CD14-positive monocyte (primary cell): ENCODE data around the gene UAP1. TPM values are rescaled to one million over a fixed set of nuclear protein-coding genes. Genes with fewer than 3 reads are reported as not detected.
A peak's percentile ranks its signal among the peaks of the same experiment; 100 is the strongest.

Experiments
- DNase-seq, 3 donors: peaks; one replicate each; pipeline ENCODE4 v3.0.0-alpha.2; 2011 to 2022
- H2AFZ ChIP-seq: 2 replicates; pipeline ENCODE4 v1.6.0; 2012; ENCODE audit warnings: mild to moderate bottlenecking, low read depth, low read length, inconsistent platforms; ENCODE audit not compliant: insufficient read depth, poor library complexity, severe bottlenecking
- H3K27ac ChIP-seq, 2 donors: 1 replicate in 1 of 2; 2 replicates in 1 of 2; pipeline ENCODE4 v1.5.1; 2012 to 2013; ENCODE audit warnings: low read length in 2 of 2, control low read depth in 1 of 2, inconsistent platforms in 1 of 2, low read depth in 1 of 2, mild to moderate bottlenecking in 1 of 2
- H3K27me3 ChIP-seq, 2 donors: one replicate each; pipeline versions ENCODE4 v1.6.0 to v1.6.1; 2011 to 2013; ENCODE audit warnings: low read length in 2 of 2; ENCODE audit not compliant: control insufficient read depth in 2 of 2, insufficient read depth in 2 of 2
- H3K36me3 ChIP-seq, 2 donors: replicated peaks in 1 of 2; 1 replicate in 1 of 2; 2 replicates in 1 of 2; pipeline versions ENCODE4 v1.5.1 to v1.6.1; 2012 to 2013; ENCODE audit warnings: low read length in 2 of 2, control low read depth in 1 of 2, inconsistent platforms in 1 of 2, mild to moderate bottlenecking in 1 of 2; ENCODE audit not compliant: insufficient read depth in 2 of 2, control insufficient read depth in 1 of 2
- H3K4me1 ChIP-seq, 2 donors: 1 replicate in 1 of 2; 2 replicates in 1 of 2; pipeline versions ENCODE4 v1.5.1 to v1.6.1; 2012 to 2013; ENCODE audit warnings: low read length in 2 of 2, control low read depth in 1 of 2, inconsistent platforms in 1 of 2, mild to moderate bottlenecking in 1 of 2, moderate library complexity in 1 of 2; ENCODE audit not compliant: insufficient read depth in 2 of 2, control insufficient read depth in 1 of 2
- H3K4me2 ChIP-seq: replicated peaks from 2 replicates; pipeline ENCODE3; 2012; ENCODE audit warnings: low read length, moderate library complexity, mild to moderate bottlenecking; ENCODE audit not compliant: poor library complexity, severe bottlenecking; ENCODE audit errors: extremely low read depth
- H3K4me3 ChIP-seq, 3 experiments: fragments of 200-600 bp in 1 of 3; sonication (generic) in 1 of 3; replicated peaks in 1 of 3; 1 replicate in 2 of 3; 2 replicates in 1 of 3; pipeline ENCODE4 v1.5.1; 2011 to 2013; ENCODE audit warnings: low read length in 3 of 3, mild to moderate bottlenecking in 3 of 3, control low read depth in 2 of 3, low read depth in 2 of 3, inconsistent platforms in 1 of 3, moderate library complexity in 1 of 3
- H3K79me2 ChIP-seq: 2 replicates; pipeline ENCODE4 v1.6.0; 2012; ENCODE audit warnings: mild to moderate bottlenecking, control low read depth, inconsistent platforms, low read length, moderate library complexity; ENCODE audit not compliant: insufficient read depth
- H3K9ac ChIP-seq: 2 replicates; pipeline ENCODE4 v1.6.0; 2017; ENCODE audit warnings: low read length, mild to moderate bottlenecking; ENCODE audit not compliant: insufficient read depth, poor library complexity, severe bottlenecking
- H3K9me3 ChIP-seq, 2 donors: replicated peaks in 1 of 2; 1 replicate in 1 of 2; 2 replicates in 1 of 2; pipeline versions ENCODE4 v1.5.1 to v1.6.1; 2012 to 2013; ENCODE audit warnings: low read length in 2 of 2, control low read depth in 1 of 2; ENCODE audit not compliant: control insufficient read depth in 1 of 2, insufficient read depth in 1 of 2
- H4K20me1 ChIP-seq: 2 replicates; pipeline ENCODE4 v1.6.0; 2012; ENCODE audit warnings: mild to moderate bottlenecking, low read length, control low read depth, moderate library complexity; ENCODE audit not compliant: insufficient read depth
- H3K27ac Mint-ChIP-seq, 7 donors: one replicate each; pipeline ENCODE4 v1.8.0; 2020; ENCODE audit warnings: mild to moderate bottlenecking in 7 of 7, mixed read lengths in 7 of 7, moderate library complexity in 6 of 7, inconsistent platforms in 2 of 7
- H3K27me3 Mint-ChIP-seq, 3 donors: one replicate each; pipeline ENCODE4 v1.8.0; 2021 to 2022; ENCODE audit warnings: low read depth in 3 of 3, mild to moderate bottlenecking in 3 of 3, mixed read lengths in 3 of 3, moderate library complexity in 3 of 3, inconsistent platforms in 1 of 3
- H3K36me3 Mint-ChIP-seq, 2 donors: one replicate each; pipeline ENCODE4 v1.8.0; 2020; ENCODE audit warnings: mixed read lengths in 2 of 2, inconsistent platforms in 1 of 2, mild to moderate bottlenecking in 1 of 2
- H3K4me1 Mint-ChIP-seq: one replicate; pipeline ENCODE4 v1.8.0; 2020; ENCODE audit warnings: mild to moderate bottlenecking, mixed read lengths
- H3K4me3 Mint-ChIP-seq, 2 donors: one replicate each; pipeline ENCODE4 v1.8.0; 2020; ENCODE audit warnings: mild to moderate bottlenecking in 2 of 2, mixed read lengths in 2 of 2, moderate library complexity in 1 of 2
- H3K9me3 Mint-ChIP-seq, 7 donors: one replicate each; pipeline ENCODE4 v1.8.0; 2020 to 2022; ENCODE audit warnings: mixed read lengths in 7 of 7, mild to moderate bottlenecking in 6 of 7, moderate library complexity in 6 of 7, inconsistent platforms in 2 of 7
- WGBS: methylation state at CpG from one replicate; pipeline ENCODE4 v1.1.5; 2013; ENCODE audit warnings: missing lambda C conversion rate; ENCODE audit not compliant: insufficient coverage; 5-methylcytosine and 5-hydroxymethylcytosine counted together
- intact Hi-C, 2 donors: fragments of 100-400 bp; cut with micrococcal nuclease; formaldehyde crosslinking; loops; one replicate each; pipeline versions ENCODE4 v1.15.0 to v1.15.1; 2023
- polyA plus RNA-seq, 3 donors: library from polyadenylated mRNA; depleted of rRNA in 1 of 3; unstranded in 2 of 3; stranded (reverse) in 1 of 3; fragments of 300-500 nt in 2 of 3; fragments of >200 nt in 1 of 3; fragmentation: Illumina TruSeq in 2 of 3; gene quantifications; 1 replicate in 2 of 3; 2 replicates in 1 of 3; pipeline ENCODE4 v1.2.3, GENCODE V29; 2012 to 2021
- TF ChIP-seq, protein P1 (sequence below): fragments of 200-600 bp; IDR thresholded peaks from one replicate; pipeline ENCODE4 v1.8.0; 2022; ENCODE audit warnings: antibody characterized with exemption, mild to moderate bottlenecking

The UAP1 gene
- polyA plus RNA-seq, 3 donors, result 2.8 to 7.2 (median 5.9) TPM

GRCh38 chr1:162561037-162561615 is 396 bp upstream of the UAP1 start:
- H3K4me3 Mint-ChIP-seq, result peak overlapping the region; percentile 91 to 96
- peaks cover 11% of the 10 kb centered on the region for H3K79me2 ChIP-seq
- peak overlapping the region; percentile 89 for H3K9ac ChIP-seq
- no peaks in the 10 kb centered on the region for H3K36me3 ChIP-seq
- H2AFZ ChIP-seq, result peak overlapping the region; percentile 85
- intact Hi-C loops, result loop anchor here in 1 of 2 donors (5.0 kb wide), 1 partner anchor 64 kb away; the partner anchor contains the start of gene UHMK1
- peak; percentile 93 to 95 (median 93) for DNase-seq
- H3K27me3 ChIP-seq, result no peaks in the 10 kb centered on the region
- peaks cover 0 to 5% (median 0%) of the 10 kb centered on the region in 7 donors for H3K9me3 Mint-ChIP-seq
- peak overlapping the region; percentile 90 for H3K4me2 ChIP-seq
- peaks cover 23% of the 10 kb centered on the region for H3K4me1 Mint-ChIP-seq
- peak overlapping the region; percentile 62 to 86 (median 82) for H3K4me3 ChIP-seq
- H3K4me1 ChIP-seq, result peaks cover 15 to 18% of the 10 kb centered on the region in 2 donors
- no peaks in the 10 kb centered on the region for H3K9me3 ChIP-seq
- no peaks in the 10 kb centered on the region for H3K36me3 Mint-ChIP-seq
- WGBS, result under 1% methylated on average over 51 of the region's 53 CpGs
- peak overlapping the region; percentile 29 to 85 for H3K27ac ChIP-seq
- peak overlapping the region; percentile 80 to 96 (median 92) for H3K27ac Mint-ChIP-seq
- H3K27me3 Mint-ChIP-seq, result peaks cover 0 to 7% (median 3%) of the 10 kb centered on the region in 3 donors
- TF ChIP-seq, protein P1, sequence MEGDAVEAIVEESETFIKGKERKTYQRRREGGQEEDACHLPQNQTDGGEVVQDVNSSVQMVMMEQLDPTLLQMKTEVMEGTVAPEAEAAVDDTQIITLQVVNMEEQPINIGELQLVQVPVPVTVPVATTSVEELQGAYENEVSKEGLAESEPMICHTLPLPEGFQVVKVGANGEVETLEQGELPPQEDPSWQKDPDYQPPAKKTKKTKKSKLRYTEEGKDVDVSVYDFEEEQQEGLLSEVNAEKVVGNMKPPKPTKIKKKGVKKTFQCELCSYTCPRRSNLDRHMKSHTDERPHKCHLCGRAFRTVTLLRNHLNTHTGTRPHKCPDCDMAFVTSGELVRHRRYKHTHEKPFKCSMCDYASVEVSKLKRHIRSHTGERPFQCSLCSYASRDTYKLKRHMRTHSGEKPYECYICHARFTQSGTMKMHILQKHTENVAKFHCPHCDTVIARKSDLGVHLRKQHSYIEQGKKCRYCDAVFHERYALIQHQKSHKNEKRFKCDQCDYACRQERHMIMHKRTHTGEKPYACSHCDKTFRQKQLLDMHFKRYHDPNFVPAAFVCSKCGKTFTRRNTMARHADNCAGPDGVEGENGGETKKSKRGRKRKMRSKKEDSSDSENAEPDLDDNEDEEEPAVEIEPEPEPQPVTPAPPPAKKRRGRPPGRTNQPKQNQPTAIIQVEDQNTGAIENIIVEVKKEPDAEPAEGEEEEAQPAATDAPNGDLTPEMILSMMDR, result no peak
- H4K20me1 ChIP-seq, result no peaks in the 10 kb centered on the region

GRCh38 chr1:162562470-162562828 is 927 bp downstream of the UAP1 start:
- Histone ChIP-seq H3K36me3 (no peaks in the 10 kb centered on the region), H3K4me1 (peaks cover 15 to 18% of the 10 kb centered on the region in 2 donors), H3K4me2 (peak overlapping the region; percentile 90), H3K27me3 (no peaks in the 10 kb centered on the region), H3K79me2 (peaks cover 11% of the 10 kb centered on the region), H3K9ac (peak overlapping the region; percentile 89), H3K4me3 (peak overlapping the region in 1 of 3 experiments; percentile 82), H2AFZ (peak overlapping the region; percentile 85), H3K9me3 (no peaks in the 10 kb centered on the region), H4K20me1 (no peaks in the 10 kb centered on the region), H3K27ac (peak overlapping the region in 1 of 2 donors; percentile 85)
- intact Hi-C loops, result loop anchor here in 1 of 2 donors (5.0 kb wide), 1 partner anchor 65 kb away; the partner anchor contains the start of gene UHMK1
- TF ChIP-seq, protein P1, result no peak
- 93% methylated on average over 3 of the region's 5 CpGs for whole genome bisulfite sequencing
- Mint-ChIP-seq H3K27ac (peak overlapping the region in 4 of 7 donors; percentile 73 to 94 (median 83)), H3K4me1 (peaks cover 23% of the 10 kb centered on the region), H3K27me3 (peaks cover 0 to 7% (median 3%) of the 10 kb centered on the region in 3 donors), H3K9me3 (peaks cover 0 to 3% (median 0%) of the 10 kb centered on the region in 7 donors), H3K36me3 (peaks cover 2 to 9% of the 10 kb centered on the region in 2 donors), H3K4me3 (peak overlapping the region; percentile 91)
- peak in 1 of 3 donors; percentile 12 for DNase-seq
